Brain microvascular endothelial cell (primary cell): ENCODE data around the gene COX5A.

ENCODE experiments used
- DNase-seq: peaks from one replicate; pipeline ENCODE4 v3.0.0-alpha.2; 2020
- H3K27ac ChIP-seq: fragments of 250-450 bp; sonication (Bioruptor Pico); 2 replicates; pipeline ENCODE4 v1.5.1; 2020; ENCODE audit warnings: mild to moderate bottlenecking, moderate library complexity
- H3K27me3 ChIP-seq: fragments of 250-450 bp; sonication (Bioruptor Pico); replicated peaks from 2 replicates; pipeline ENCODE4 v1.5.1; 2020; ENCODE audit warnings: mild to moderate bottlenecking
- H3K36me3 ChIP-seq: fragments of 250-450 bp; sonication (Bioruptor Pico); replicated peaks from 2 replicates; pipeline ENCODE4 v1.5.1; 2020; ENCODE audit warnings: mild to moderate bottlenecking
- H3K4me3 ChIP-seq: 2 replicates; pipeline ENCODE4 v1.5.1; 2011; ENCODE audit warnings: low read depth, mild to moderate bottlenecking, control low read depth, low read length, moderate library complexity
- in situ Hi-C: cut with HindIII; loops from 2 replicates; pipeline ENCODE4 v1.10.0; 2017; ENCODE audit warnings: low sequenced_read_pairs, low pct_ligation_motif_present
- TF ChIP-seq, protein P1 (sequence below): IDR thresholded peaks from 2 replicates; pipeline ENCODE4 v1.5.1; 2011; ENCODE audit warnings: low read depth, mild to moderate bottlenecking, moderate library complexity, low read length, control low read depth, inconsistent platforms; ENCODE audit errors: missing control alignments

Gene COX5A

DNA sequence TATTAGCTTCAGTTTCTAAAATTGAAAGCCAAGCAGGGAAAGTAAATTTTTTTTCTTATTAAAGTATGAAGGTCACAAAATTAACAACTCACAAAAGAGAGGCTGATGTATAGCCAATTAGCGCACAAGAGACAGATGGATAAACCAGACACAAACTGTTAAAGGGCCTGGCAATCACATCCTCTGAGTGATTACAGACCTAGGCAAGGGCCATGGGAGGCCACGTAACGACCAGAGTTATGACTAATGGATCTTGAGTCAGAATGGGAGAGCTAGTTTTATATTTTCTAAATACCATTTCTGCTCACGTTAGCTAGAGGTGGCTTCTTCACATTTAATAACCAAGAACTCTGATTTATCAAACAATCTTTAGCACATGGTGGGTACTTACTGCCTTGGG lies 39.7 kb upstream of the COX5A start:
- in situ Hi-C loops, result no loop called here
- H3K27me3 ChIP-seq, result no peaks in the 10 kb centered on the region
- TF ChIP-seq, protein P1, sequence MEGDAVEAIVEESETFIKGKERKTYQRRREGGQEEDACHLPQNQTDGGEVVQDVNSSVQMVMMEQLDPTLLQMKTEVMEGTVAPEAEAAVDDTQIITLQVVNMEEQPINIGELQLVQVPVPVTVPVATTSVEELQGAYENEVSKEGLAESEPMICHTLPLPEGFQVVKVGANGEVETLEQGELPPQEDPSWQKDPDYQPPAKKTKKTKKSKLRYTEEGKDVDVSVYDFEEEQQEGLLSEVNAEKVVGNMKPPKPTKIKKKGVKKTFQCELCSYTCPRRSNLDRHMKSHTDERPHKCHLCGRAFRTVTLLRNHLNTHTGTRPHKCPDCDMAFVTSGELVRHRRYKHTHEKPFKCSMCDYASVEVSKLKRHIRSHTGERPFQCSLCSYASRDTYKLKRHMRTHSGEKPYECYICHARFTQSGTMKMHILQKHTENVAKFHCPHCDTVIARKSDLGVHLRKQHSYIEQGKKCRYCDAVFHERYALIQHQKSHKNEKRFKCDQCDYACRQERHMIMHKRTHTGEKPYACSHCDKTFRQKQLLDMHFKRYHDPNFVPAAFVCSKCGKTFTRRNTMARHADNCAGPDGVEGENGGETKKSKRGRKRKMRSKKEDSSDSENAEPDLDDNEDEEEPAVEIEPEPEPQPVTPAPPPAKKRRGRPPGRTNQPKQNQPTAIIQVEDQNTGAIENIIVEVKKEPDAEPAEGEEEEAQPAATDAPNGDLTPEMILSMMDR, result no peak
- no peak overlapping the region for H3K4me3 ChIP-seq
- DNase-seq, result peak; percentile 20
- H3K36me3 ChIP-seq, result no peaks in the 10 kb centered on the region
- H3K27ac ChIP-seq, result peak overlapping the region; percentile 4

DNA sequence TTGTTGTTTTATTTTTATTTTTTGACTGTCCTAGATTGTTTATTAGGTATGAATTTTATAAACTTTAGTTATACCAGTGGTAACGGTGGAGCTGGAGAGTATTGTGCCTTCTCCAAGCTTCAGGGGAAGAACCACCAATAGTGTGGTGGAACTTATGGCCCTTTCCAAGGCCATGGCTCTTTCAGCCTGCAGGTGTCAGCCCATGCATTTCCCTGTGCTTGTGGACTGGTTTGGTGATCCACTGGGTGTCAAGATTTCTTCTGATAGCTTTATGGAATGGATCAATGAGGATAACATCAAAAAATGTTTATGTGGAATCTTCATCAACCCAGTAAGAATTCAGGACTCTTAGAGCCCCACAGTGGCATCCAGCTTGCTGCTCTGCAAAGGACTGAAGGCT lies 38.3 kb upstream of the COX5A start:
- TF ChIP-seq, protein P1, result peak; percentile 23
- no peak overlapping the region for H3K27ac ChIP-seq
- no peaks in the 10 kb centered on the region for H3K36me3 ChIP-seq
- no peak for DNase-seq
- in situ Hi-C loops, result no loop called here
- no peak overlapping the region for H3K4me3 ChIP-seq
- H3K27me3 ChIP-seq, result no peaks in the 10 kb centered on the region

DNA sequence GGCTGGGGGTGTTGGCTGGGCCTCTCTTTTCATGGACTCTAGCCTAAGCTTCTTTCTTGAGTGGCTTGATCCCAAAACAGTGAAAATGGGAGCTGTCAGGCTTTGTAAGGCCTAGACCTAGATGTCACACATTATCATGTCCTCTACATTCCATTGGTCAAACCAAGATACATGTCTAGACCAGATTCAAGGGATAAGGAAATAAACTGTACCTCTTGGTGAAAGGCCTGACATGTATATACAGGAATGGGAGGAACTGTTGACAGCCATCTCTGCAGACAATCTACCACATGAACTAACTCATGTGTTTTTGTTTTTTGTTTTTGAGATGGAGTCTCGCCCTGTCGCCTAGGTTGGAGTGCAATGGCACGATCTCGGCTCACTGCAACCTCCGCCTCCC lies 29.8 kb upstream of the COX5A start:
- in situ Hi-C loops, result no loop called here
- no peak for DNase-seq
- Histone ChIP-seq H3K4me3 (no peak overlapping the region), H3K27me3 (no peaks in the 10 kb centered on the region), H3K27ac (no peak overlapping the region), H3K36me3 (no peaks in the 10 kb centered on the region)
- TF ChIP-seq, protein P1, result no peak

DNA sequence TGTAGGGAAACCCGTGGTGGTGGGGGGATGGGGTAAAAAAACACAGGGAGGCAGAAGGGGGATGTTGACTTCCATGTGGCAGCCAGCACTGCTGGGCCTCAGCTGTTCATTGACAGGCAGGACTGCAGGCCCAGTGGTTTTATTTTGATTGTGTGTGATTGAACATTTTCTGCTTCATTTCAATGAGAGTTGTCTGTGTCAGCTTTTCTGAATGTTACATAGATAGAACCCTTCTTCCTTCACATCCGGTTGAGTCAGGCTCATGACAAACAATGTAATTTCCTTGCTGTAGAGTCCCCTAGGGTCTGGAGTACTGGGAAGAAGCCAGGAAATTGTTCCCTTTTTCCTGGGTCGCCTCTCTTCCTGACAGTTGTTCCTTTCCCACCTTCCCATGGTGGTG lies 26.9 kb upstream of the COX5A start:
- DNase-seq, result peak; percentile 39
- no peaks in the 10 kb centered on the region for H3K27me3 ChIP-seq
- TF ChIP-seq, protein P1, result no peak
- H3K36me3 ChIP-seq, result no peaks in the 10 kb centered on the region
- in situ Hi-C loops, result no loop called here
- H3K4me3 ChIP-seq, result no peak overlapping the region
- no peak overlapping the region for H3K27ac ChIP-seq

DNA sequence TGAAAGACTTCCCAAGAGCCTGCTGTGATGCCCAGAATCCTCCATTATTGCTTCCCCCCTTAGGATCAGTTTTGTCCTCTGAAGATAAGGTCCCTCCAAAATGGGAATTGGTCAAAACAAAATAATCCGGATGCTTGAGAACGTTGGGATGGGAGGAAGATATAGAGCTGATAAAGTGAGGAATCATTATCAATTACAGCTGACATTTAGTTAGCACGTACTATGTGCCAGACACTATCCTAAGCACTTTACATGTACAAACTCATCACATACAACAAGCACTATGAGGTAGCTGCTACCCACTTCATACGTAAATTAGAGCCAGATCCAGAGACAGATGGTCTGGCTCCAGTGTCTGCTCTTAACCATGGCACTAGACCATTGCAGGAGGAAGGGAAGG lies 25.3 kb upstream of the COX5A start:
- Histone ChIP-seq H3K36me3 (no peaks in the 10 kb centered on the region), H3K4me3 (no peak overlapping the region), H3K27me3 (peaks cover 4% of the 10 kb centered on the region), H3K27ac (no peak overlapping the region)
- DNase-seq, result no peak
- in situ Hi-C loops, result no loop called here
- TF ChIP-seq, protein P1, result no peak

DNA sequence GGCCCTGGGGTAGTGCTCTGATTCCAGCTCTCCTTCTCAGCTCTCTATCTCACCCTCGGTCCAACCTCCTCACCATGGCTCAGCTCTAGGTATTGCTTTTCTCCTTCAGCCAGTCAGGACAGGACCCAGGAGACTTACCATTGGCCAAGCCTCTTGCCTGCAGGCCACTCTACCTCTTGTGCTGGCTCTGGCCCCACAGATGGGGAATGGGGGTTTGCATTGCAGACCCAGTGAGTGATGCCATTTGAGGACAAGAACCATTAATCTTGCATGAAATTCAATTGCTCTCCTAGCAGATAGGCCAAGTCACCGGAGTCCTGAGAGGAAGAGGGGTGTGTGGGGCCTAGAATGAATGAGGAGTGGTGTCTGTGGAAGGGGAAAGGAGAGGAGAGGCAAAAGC lies 24.8 kb upstream of the COX5A start:
- Histone ChIP-seq H3K27ac (no peak overlapping the region), H3K36me3 (no peaks in the 10 kb centered on the region), H3K4me3 (no peak overlapping the region), H3K27me3 (peaks cover 4% of the 10 kb centered on the region)
- in situ Hi-C loops, result no loop called here
- TF ChIP-seq, protein P1, result no peak
- no peak for DNase-seq
